Measurements from ENCODE around the gene RREB1.

DNA sequence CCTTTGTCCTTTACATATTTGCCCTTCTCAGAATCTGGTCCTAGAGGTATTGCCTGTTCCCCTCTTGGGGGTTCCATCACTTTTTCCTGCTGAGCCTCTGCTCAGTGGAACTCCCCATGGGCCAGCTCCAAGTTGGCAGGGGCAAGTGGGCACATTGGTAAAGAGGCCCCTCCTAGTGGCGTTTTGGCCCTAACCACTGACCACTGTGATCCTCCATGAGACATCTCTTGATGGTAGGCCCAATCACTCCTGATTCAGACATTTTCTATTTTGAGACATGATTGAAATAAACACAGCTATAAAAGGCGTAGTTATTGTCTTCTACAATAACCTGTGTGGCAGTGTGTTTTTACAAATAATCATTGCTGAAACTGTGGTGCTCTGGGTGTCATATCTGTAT lies 83.0 kb downstream of the RREB1 start:
- TF ChIP-seq, protein P1, sequence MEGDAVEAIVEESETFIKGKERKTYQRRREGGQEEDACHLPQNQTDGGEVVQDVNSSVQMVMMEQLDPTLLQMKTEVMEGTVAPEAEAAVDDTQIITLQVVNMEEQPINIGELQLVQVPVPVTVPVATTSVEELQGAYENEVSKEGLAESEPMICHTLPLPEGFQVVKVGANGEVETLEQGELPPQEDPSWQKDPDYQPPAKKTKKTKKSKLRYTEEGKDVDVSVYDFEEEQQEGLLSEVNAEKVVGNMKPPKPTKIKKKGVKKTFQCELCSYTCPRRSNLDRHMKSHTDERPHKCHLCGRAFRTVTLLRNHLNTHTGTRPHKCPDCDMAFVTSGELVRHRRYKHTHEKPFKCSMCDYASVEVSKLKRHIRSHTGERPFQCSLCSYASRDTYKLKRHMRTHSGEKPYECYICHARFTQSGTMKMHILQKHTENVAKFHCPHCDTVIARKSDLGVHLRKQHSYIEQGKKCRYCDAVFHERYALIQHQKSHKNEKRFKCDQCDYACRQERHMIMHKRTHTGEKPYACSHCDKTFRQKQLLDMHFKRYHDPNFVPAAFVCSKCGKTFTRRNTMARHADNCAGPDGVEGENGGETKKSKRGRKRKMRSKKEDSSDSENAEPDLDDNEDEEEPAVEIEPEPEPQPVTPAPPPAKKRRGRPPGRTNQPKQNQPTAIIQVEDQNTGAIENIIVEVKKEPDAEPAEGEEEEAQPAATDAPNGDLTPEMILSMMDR (IDR thresholded peaks at IDR 0.05; ENCODE audit: extremely low read depth in 1 of 2, insufficient read depth in 1 of 2, low read depth in 1 of 2, low read length in 2 of 2): no peak
- TF ChIP-seq POLR2AphosphoS5 (IDR thresholded peaks at IDR 0.05; ENCODE audit: insufficient read depth, low read depth, low read length): no peak
- no peak for TF ChIP-seq POLR2A (IDR thresholded peaks at IDR 0.05; ENCODE audit: low read depth, low read length)
- TF ChIP-seq MYC (IDR thresholded peaks at IDR 0.05; ENCODE audit: low read depth, low read length): no peak
- TF ChIP-seq JUN (IDR thresholded peaks at IDR 0.05; ENCODE audit: borderline replicate concordance, insufficient read depth, insufficient read length, low read depth): no peak

Measured in endothelial cell of umbilical vein (primary cell).